HG03097 (cell line): ENCODE measurements around the gene HPS6.
A peak's percentile ranks its signal among the peaks of the same experiment; 100 is the strongest.
"Not testable (repeated sequence)": the region's sequence is repeated elsewhere in the genome, so short reads cannot be mapped to it uniquely, and the experiment has no call there.

Experiments used
- ATAC-seq: cut with Tn5 transposase; IDR thresholded peaks from one replicate; pipeline ENCODE4 v1.9.1; 2021; ENCODE audit not compliant: unreplicated experiment, low FRiP score

Gene HPS6

GRCh38 chr10:102064868-102065560 lies at the start of gene HPS6:
HPS6 (plus strand) TSS chr10:102065349; CDS start chr10:102065475, 126 bp downstream.
- peak; percentile 88 for ATAC-seq

- ATAC-seq, result no peak
Observed at GRCh38 chr10:102016416-102016815, 48.7 kb upstream of the HPS6 start.

GRCh38 chr10:102017295-102017694 lies 47.9 kb upstream of the HPS6 start:
- no peak for ATAC-seq

GRCh38 chr10:102020938-102021337 lies 44.2 kb upstream of the HPS6 start:
- no peak for ATAC-seq

GRCh38 chr10:102024799-102025198 lies 40.4 kb upstream of the HPS6 start:
- no peak for ATAC-seq

GRCh38 chr10:102027261-102027660 lies 37.9 kb upstream of the HPS6 start:
- ATAC-seq, result no peak

GRCh38 chr10:102033787-102034186 lies 31.4 kb upstream of the HPS6 start:
- no peak for ATAC-seq

GRCh38 chr10:102035807-102036206 lies 29.3 kb upstream of the HPS6 start:
- ATAC-seq, result not testable (repeated sequence)

GRCh38 chr10:102038410-102038809 lies 26.7 kb upstream of the HPS6 start:
- no peak for ATAC-seq

- no peak for ATAC-seq
Observed at GRCh38 chr10:102040305-102041050, 24.7 kb upstream of the HPS6 start.

- no peak for ATAC-seq
Observed at GRCh38 chr10:102045292-102045691, 19.9 kb upstream of the HPS6 start.

GRCh38 chr10:102046095-102046494 lies 19.1 kb upstream of the HPS6 start:
- ATAC-seq, result no peak

GRCh38 chr10:102054881-102055646 lies 10.1 kb upstream of the HPS6 start:
- ATAC-seq, result peak; percentile 4

- peak; percentile 89 for ATAC-seq
Observed at GRCh38 chr10:102055647-102056419, 9.3 kb upstream of the HPS6 start, which contains the start of gene ARMH3. ARMH3 (minus strand) TSS chr10:102056173; CDS start chr10:102040114, 16,059 bp downstream.

GRCh38 chr10:102059987-102060386 lies 5.2 kb upstream of the HPS6 start:
- no peak for ATAC-seq

GRCh38 chr10:102064503-102064867 lies 664 bp upstream of the HPS6 start:
- no peak for ATAC-seq

- ATAC-seq, result no peak
Observed at GRCh38 chr10:102065561-102066398, 631 bp downstream of the HPS6 start.

- ATAC-seq, result no peak
Observed at GRCh38 chr10:102066399-102067088, 1.4 kb downstream of the HPS6 start.
